ENCODE results near the gene GNG8. TPM values are rescaled to one million over a fixed set of nuclear protein-coding genes. Genes with fewer than 3 reads are reported as not detected.

GNG8 gene
- total RNA-seq, 1 experiment from 2014 or later: not detected

GRCh38 chr19:46634656-46635218 is 1.3 kb downstream of the GNG8 start:
- ATAC-seq (no peak), DNase-seq (ENCODE audit: low read depth, low spot score) (no peak)
- intact Hi-C loops (cut with micrococcal nuclease; ENCODE audit: unreplicated experiment) (no loop called here), in situ Hi-C loops (cut with HindIII; ENCODE audit: low pct_unique_long_range_greater_than_20kb, low sequenced_read_pairs) (no loop called here)
- Histone ChIP-seq H3K9me3 (ENCODE audit: control insufficient read depth, insufficient read depth, low read depth, low read length) (no peaks in the 10 kb centered on the region), H3K36me3 (ENCODE audit: control insufficient read depth, insufficient read depth, low read length) (no peaks in the 10 kb centered on the region), H3K27ac (ENCODE audit: low read length) (no peak overlapping the region), H3K27me3 (ENCODE audit: control insufficient read depth, insufficient read depth, low read length) (no peaks in the 10 kb centered on the region), H3K4me1 (ENCODE audit: control insufficient read depth, insufficient read depth, low read length) (no peaks in the 10 kb centered on the region; the same call in 1 of the 2 replicates), H3K4me3 (ENCODE audit: low read depth in 2 of 2, low read length in 2 of 2) (peak overlapping the region; percentile 26 to 34)
- CTCF ChIA-PET: interaction anchor here (0.6 kb wide), 1 partner anchor 12 kb away, joined by 5 read pairs; no protein-coding TSS in a partner anchor
- TF ChIP-seq POLR2AphosphoS5 (IDR thresholded peaks at IDR 0.05; ENCODE audit: low read depth, low read length) (no peak), SIN3A (IDR thresholded peaks at IDR 0.05; ENCODE audit: borderline replicate concordance, insufficient read depth, low read depth, low read length) (no peak), TCF7L2 (IDR thresholded peaks at IDR 0.05; ENCODE audit: low read depth, low read length) (no peak), CTCF (IDR thresholded peaks at IDR 0.05) (no peak), REST (IDR thresholded peaks at IDR 0.05; ENCODE audit: insufficient read depth in 1 of 2, low read depth in 2 of 2, low read length in 1 of 2) (no peak)
- no TSS peak for BruUV-seq (replicated peaks)
- POLR2A ChIA-PET: no interaction called here

GRCh38 chr19:46634045-46634655 is 1.9 kb downstream of the GNG8 start:
- DNase-seq (ENCODE audit: low read depth, low spot score): no peak
- intact Hi-C loops (cut with micrococcal nuclease; ENCODE audit: unreplicated experiment) (no loop called here), in situ Hi-C loops (cut with HindIII; ENCODE audit: low pct_unique_long_range_greater_than_20kb, low sequenced_read_pairs) (no loop called here)
- ATAC-seq: peak; percentile 77
- H3K27me3 ChIP-seq (ENCODE audit: control insufficient read depth, insufficient read depth, low read length): no peaks in the 10 kb centered on the region
- peak overlapping the region; percentile 33 to 63 for H3K4me3 ChIP-seq (ENCODE audit: low read depth in 2 of 2, low read length in 2 of 2)
- H3K27ac ChIP-seq (ENCODE audit: low read length): no peak overlapping the region
- no peak for TF ChIP-seq REST (IDR thresholded peaks at IDR 0.05; ENCODE audit: insufficient read depth in 1 of 2, low read depth in 2 of 2, low read length in 1 of 2)
- TF ChIP-seq POLR2AphosphoS5 (IDR thresholded peaks at IDR 0.05; ENCODE audit: low read depth, low read length): no peak
- H3K36me3 ChIP-seq (ENCODE audit: control insufficient read depth, insufficient read depth, low read length): no peaks in the 10 kb centered on the region
- CTCF ChIA-PET: interaction anchor here (0.6 kb wide), 1 partner anchor 12 kb away, joined by 5 read pairs; no protein-coding TSS in a partner anchor
- BruUV-seq (replicated peaks): no TSS peak
- no peaks in the 10 kb centered on the region for H3K9me3 ChIP-seq (ENCODE audit: control insufficient read depth, insufficient read depth, low read depth, low read length)
- POLR2A ChIA-PET: no interaction called here
- H3K4me1 ChIP-seq (ENCODE audit: control insufficient read depth, insufficient read depth, low read length): no peaks in the 10 kb centered on the region
